ENCODE data around the gene CCDC47. TPM values are rescaled to one million over a fixed set of nuclear protein-coding genes. Genes with fewer than 3 reads are reported as not detected.

CCDC47 gene, protein sequence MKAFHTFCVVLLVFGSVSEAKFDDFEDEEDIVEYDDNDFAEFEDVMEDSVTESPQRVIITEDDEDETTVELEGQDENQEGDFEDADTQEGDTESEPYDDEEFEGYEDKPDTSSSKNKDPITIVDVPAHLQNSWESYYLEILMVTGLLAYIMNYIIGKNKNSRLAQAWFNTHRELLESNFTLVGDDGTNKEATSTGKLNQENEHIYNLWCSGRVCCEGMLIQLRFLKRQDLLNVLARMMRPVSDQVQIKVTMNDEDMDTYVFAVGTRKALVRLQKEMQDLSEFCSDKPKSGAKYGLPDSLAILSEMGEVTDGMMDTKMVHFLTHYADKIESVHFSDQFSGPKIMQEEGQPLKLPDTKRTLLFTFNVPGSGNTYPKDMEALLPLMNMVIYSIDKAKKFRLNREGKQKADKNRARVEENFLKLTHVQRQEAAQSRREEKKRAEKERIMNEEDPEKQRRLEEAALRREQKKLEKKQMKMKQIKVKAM
- 116 and 130 TPM in 2 replicates for total RNA-seq

DNA sequence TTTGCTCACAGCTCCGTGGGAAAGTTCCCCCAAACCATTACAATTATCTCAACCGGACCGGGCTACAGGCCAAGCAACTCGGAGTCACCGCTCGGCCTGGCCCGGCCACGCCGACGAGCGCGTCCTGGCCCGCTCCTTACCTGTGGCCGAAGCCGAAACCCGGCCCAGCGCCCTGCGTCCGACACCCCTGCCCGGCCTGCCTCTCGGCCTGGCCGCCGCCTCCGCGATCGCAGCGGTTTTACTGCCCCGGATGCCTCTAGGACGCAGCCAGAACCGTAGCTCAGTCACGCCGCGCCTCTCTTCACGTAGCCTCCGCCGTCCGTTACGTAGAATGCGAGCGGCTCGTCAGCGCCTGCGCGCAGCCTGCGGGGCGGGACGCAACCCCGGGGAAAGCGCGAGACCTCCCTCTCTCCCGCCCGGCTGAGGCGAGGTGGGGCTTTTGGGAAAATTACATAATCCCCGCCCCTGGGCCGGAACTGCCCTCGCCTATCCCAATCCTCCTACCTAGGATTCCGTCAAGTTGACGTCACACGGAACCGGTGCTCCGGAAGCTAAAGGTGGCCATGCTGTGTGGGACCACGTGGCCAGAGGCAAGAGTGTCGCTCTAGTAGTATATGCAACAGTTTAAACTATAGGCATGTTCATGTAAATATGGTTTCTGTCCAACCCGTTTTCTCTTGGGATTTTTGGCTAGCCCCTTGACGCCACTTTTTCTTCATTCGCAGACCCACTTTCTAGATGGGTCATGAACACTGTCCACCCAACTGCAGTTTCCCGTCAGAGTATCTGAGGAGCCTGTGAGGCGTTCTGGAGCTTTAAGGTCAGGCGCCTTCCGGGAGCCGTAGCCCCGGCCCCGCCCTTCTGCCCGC, at the start of gene CCDC47:
CCDC47 (minus strand) TSS at position 326 of the 869 bp plus-strand sequence. CDS start 7,422 bp downstream, outside the sequence.

DNA sequence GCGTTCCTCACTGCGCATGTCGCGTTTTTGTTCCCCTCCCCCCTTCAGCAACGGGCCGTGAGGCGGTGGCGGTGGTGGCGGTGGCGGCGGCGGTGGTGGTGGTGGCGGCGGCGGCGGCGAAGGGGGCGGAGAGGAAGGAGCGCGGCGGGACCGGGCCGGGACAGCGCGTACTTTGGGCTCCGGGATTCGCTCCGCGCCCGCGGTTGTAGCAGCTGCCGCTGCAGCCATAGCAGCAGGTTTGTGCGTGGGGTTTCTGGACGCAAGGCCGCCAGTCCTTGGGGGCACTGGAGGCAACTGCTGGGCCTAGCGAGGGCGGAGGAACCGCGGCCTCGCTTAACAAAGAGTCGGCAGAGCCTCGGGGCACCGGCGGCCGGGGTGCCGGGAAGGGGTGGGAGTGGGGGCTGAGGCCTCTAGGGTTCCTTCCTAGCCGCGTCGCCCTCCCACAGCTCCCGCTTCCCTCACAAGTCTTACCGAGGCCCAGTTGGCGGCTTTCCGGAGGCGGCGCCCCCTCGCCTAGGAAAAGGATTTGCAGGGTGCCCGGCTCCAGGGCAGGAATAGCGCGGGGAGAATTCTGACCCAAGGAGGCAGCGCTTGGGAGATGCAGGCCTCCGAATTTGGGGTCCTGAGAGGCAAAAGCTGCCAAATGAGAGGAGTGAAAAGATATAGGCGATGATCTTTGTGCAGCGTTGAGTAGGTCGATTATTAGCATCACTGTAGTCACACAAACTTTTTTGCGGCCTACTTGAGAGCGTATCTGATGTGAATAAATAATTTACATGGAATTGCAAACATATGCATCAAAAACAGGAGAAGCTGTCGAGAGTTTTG, 958 bp upstream of the CCDC47 start, which contains the start of gene DDX42:
DDX42 (plus strand) TSS at position 30 of the 828 bp plus-strand sequence. CDS start 12,880 bp downstream, outside the sequence.

DNA sequence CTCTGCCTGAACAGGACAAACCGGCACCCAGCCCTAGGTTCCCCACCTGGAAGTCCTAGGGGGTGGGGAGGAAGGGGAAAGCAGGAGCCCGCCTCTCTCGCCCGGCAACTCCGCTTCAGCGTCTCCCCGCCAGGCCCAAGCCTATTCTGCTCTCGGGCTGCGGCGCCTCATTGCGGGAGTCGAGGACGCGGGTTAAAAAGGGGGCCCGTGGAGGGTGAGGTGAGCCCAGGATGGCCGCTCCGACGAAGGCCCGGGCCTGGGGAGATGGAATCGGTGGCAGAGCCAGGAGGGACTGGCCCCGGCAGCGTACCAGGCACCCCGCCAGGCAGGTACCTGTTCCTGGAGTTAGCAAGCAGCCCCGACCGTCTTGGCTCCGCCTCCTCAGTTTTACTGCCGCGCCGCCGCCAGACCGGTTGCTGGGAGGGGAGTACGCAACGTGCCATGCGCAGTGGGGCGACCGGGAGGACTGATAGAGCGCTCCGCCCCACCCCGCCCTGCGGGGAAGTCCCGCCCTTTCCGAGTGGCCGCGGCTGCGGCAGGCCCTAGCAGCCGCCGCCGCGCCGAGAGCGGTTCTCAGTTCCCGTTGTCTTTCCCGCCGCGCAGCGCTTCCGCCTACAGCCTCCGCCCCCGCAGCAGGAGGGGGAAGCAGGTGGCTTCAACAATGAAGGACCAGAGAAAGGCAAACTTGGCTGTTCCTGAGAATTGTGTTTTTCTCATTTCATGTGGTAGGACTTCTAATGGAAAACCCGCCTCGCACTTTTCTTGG, 31.8 kb downstream of the CCDC47 start, which contains the start of gene STRADA:
STRADA (minus strand) TSS at position 392 of the 766 bp plus-strand sequence. CDS start 13,430 bp downstream, outside the sequence.

DNA sequence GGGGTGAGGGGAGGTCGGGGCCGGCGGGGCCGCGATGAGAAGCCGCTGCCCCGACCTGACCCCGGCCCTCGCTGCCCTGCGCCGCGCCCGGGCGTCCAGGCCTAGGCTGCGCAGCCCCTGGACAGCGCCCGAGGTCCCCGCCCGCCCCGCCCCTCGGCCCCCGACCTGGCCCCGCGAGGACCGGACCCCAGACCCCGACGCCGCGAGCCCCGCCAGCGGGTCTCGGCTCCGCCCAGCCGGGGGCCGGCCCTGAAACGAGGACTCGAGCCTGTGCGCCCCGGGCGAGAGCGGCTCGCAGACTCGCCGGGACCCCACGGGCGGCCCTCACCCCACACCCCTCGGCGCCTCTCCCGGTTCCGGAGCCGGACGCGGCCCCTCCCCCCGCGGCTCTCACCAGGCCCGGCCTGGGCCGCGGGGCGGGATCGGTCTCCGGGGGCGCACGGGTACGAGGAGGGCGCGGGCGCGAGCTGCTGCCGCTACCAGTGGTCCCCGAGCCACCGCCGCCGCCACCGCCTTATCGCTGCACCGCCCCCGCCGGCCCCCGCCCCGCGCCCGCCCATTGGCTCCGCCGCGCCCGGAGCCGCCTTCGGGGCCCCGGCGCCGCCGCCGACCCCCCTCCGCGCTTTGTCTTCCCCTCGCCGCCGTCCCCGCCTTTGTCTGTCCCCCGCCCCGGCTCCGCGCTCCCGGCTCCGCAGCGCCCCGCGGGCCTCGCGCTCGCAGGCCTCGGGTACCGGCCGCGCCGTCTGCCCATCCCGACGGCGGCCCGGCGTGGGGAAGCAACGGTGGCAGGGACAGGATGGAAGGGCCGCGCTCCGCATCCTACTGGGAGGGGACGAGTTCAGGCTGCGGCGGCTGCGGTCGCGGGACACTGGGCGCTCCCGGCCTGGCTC, 73.5 kb downstream of the CCDC47 start, which contains the start of gene LIMD2:
LIMD2 (minus strand) TSS at position 488 of the 890 bp plus-strand sequence. CDS start 827 bp downstream, outside the sequence.

Other genes with a start within 250 kb of the CCDC47 start
- gene DCAF7, start 223.1 kb downstream of the CCDC47 start, total RNA-seq, result 29.9 and 33.1 TPM in 2 replicates
- gene TACO1, start 172.7 kb downstream of the CCDC47 start, total RNA-seq, result 11.3 and 14.5 TPM in 2 replicates
- gene MAP3K3, start 151.2 kb downstream of the CCDC47 start, total RNA-seq, result 104 and 105 TPM in 2 replicates
- gene LIMD2, start 73.5 kb downstream of the CCDC47 start, total RNA-seq, result 19.3 and 28.1 TPM in 2 replicates
- 22.4 and 26.8 TPM in 2 replicates for gene STRADA, start 31.8 kb downstream of the CCDC47 start, total RNA-seq
- gene DDX42, start 573 bp upstream of the CCDC47 start, total RNA-seq, result 56.3 and 57.5 TPM in 2 replicates
- gene PSMC5, start 53.8 kb upstream of the CCDC47 start, total RNA-seq, result 78.1 and 83.1 TPM in 2 replicates
- 54.8 and 59.6 TPM in 2 replicates for gene FTSJ3, start 54.1 kb upstream of the CCDC47 start, total RNA-seq
- gene SMARCD2, start 69.1 kb upstream of the CCDC47 start, total RNA-seq, result 46.7 and 60.8 TPM in 2 replicates
- gene CSH2, start 100.1 kb upstream of the CCDC47 start, total RNA-seq, result not detected in 2 replicates
- gene GH2, start 108.3 kb upstream of the CCDC47 start, total RNA-seq, result not detected in 2 replicates
- gene CSH1, start 123.0 kb upstream of the CCDC47 start, total RNA-seq, result not detected in 2 replicates
- gene CSHL1, start 137.7 kb upstream of the CCDC47 start, total RNA-seq, result not detected in 2 replicates
- gene GH1, start 145.2 kb upstream of the CCDC47 start, total RNA-seq, result not detected in 2 replicates
- 0.22 and 0.43 TPM in 2 replicates for gene CD79B, start 158.7 kb upstream of the CCDC47 start, total RNA-seq
- gene SCN4A, start 199.3 kb upstream of the CCDC47 start, total RNA-seq, result under 0.01 TPM in 2 replicates
- gene PRR29, start 224.8 kb upstream of the CCDC47 start, total RNA-seq, result 0.54 and 0.60 TPM in 2 replicates
- 99.0 and 162 TPM in 2 replicates for gene ICAM2, start 247.0 kb upstream of the CCDC47 start, total RNA-seq